ENCODE data around the gene PELI2.

Gene PELI2

GRCh38 chr14:56172571-56172971 lies 54.4 kb downstream of the PELI2 start:
- peak; percentile 72 for DNase-seq (ENCODE audit: low spot score)

- DNase-seq (ENCODE audit: low spot score): no peak
Observed at GRCh38 chr14:56173365-56173922, 55.2 kb downstream of the PELI2 start.

- no peak for DNase-seq (ENCODE audit: low spot score)
Observed at GRCh38 chr14:56175773-56176172, 57.6 kb downstream of the PELI2 start.

GRCh38 chr14:56176530-56176929 lies 58.3 kb downstream of the PELI2 start:
- no peak for DNase-seq (ENCODE audit: low spot score)

- no peak for DNase-seq (ENCODE audit: low spot score)
Observed at GRCh38 chr14:56177036-56177435, 58.8 kb downstream of the PELI2 start.

- no peak for DNase-seq (ENCODE audit: low spot score)
Observed at GRCh38 chr14:56180754-56181542, 62.7 kb downstream of the PELI2 start.

GRCh38 chr14:56181681-56182085 lies 63.5 kb downstream of the PELI2 start:
- DNase-seq (ENCODE audit: low spot score): no peak

GRCh38 chr14:56182410-56182809 lies 64.2 kb downstream of the PELI2 start:
- DNase-seq (ENCODE audit: low spot score): no peak

- DNase-seq (ENCODE audit: low spot score): no peak
Observed at GRCh38 chr14:56183631-56184157, 65.5 kb downstream of the PELI2 start.

- DNase-seq (ENCODE audit: low spot score): no peak
Observed at GRCh38 chr14:56185992-56186391, 67.8 kb downstream of the PELI2 start.

- DNase-seq (ENCODE audit: low spot score): no peak
Observed at GRCh38 chr14:56187736-56188135, 69.5 kb downstream of the PELI2 start.

- peak; percentile 91 for DNase-seq (ENCODE audit: low spot score)
Observed at GRCh38 chr14:56189307-56189706, 71.1 kb downstream of the PELI2 start.

- no peak for DNase-seq (ENCODE audit: low spot score)
Observed at GRCh38 chr14:56193347-56193746, 75.1 kb downstream of the PELI2 start.

- no peak for DNase-seq (ENCODE audit: low spot score)
Observed at GRCh38 chr14:56194042-56194441, 75.8 kb downstream of the PELI2 start.

GRCh38 chr14:56195223-56195622 lies 77.0 kb downstream of the PELI2 start:
- no peak for DNase-seq (ENCODE audit: low spot score)

GRCh38 chr14:56195704-56196103 lies 77.5 kb downstream of the PELI2 start:
- DNase-seq (ENCODE audit: low spot score): peak; percentile 67

- no peak for DNase-seq (ENCODE audit: low spot score)
Observed at GRCh38 chr14:56196274-56196673, 78.1 kb downstream of the PELI2 start.

- no peak for DNase-seq (ENCODE audit: low spot score)
Observed at GRCh38 chr14:56197150-56197549, 78.9 kb downstream of the PELI2 start.

GRCh38 chr14:56198438-56198837 lies 80.2 kb downstream of the PELI2 start:
- DNase-seq (ENCODE audit: low spot score): no peak

- DNase-seq (ENCODE audit: low spot score): peak; percentile 94
Observed at GRCh38 chr14:56199095-56199981, 81.1 kb downstream of the PELI2 start.

GRCh38 chr14:56199982-56200577 lies 81.9 kb downstream of the PELI2 start:
- no peak for DNase-seq (ENCODE audit: low spot score)

- no peak for DNase-seq (ENCODE audit: low spot score)
Observed at GRCh38 chr14:56202256-56202655, 84.0 kb downstream of the PELI2 start.
